Hepatocyte (in vitro differentiated cells): ENCODE results near the gene GPC2. TPM values are rescaled to one million over a fixed set of nuclear protein-coding genes. Genes with fewer than 3 reads are reported as not detected.

Source experiments
- DNase-seq: peaks from one replicate; pipeline ENCODE4 v3.0.0-alpha.2; 2016; ENCODE audit warnings: low spot score
- H2AFZ ChIP-seq: fragments of 200-600 bp; sonication (generic); 2 replicates; pipeline ENCODE4 v1.6.0; 2016; ENCODE audit warnings: antibody characterized with exemption, mild to moderate bottlenecking
- H3K27ac ChIP-seq: fragments of 200-600 bp; sonication (generic); 2 replicates; pipeline ENCODE4 v1.5.1; 2016; ENCODE audit warnings: mild to moderate bottlenecking
- H3K27me3 ChIP-seq: fragments of 200-600 bp; sonication (generic); 2 replicates; pipeline ENCODE4 v1.6.1; 2016
- H3K36me3 ChIP-seq: fragments of 200-600 bp; sonication (generic); replicated peaks from 2 replicates; pipeline ENCODE4 v1.5.1; 2016; ENCODE audit warnings: low read depth; ENCODE audit not compliant: insufficient read depth
- H3K4me1 ChIP-seq: fragments of 200-600 bp; sonication (generic); 2 replicates; pipeline ENCODE4 v1.5.1; 2016; ENCODE audit warnings: mild to moderate bottlenecking, moderate library complexity; ENCODE audit not compliant: insufficient read depth
- H3K4me2 ChIP-seq: fragments of 200-600 bp; sonication (generic); 2 replicates; pipeline ENCODE4 v1.6.0; 2016
- H3K4me3 ChIP-seq: fragments of 200-600 bp; sonication (generic); 2 replicates; pipeline ENCODE4 v1.5.1; 2016; ENCODE audit warnings: mild to moderate bottlenecking
- H3K79me2 ChIP-seq: fragments of 200-600 bp; sonication (generic); 2 replicates; pipeline ENCODE4 v1.6.0; 2017; ENCODE audit warnings: mild to moderate bottlenecking
- H3K9me2 ChIP-seq: fragments of 200-600 bp; sonication (generic); replicated peaks from 2 replicates; pipeline ENCODE4 v1.6.0; 2017; ENCODE audit warnings: mild to moderate bottlenecking; ENCODE audit not compliant: insufficient read depth
- H3K9me3 ChIP-seq: fragments of 200-600 bp; sonication (generic); 2 replicates; pipeline ENCODE4 v1.5.1; 2016; ENCODE audit warnings: low read depth, mild to moderate bottlenecking
- H4K20me1 ChIP-seq: fragments of 200-600 bp; sonication (generic); 2 replicates; pipeline ENCODE4 v1.6.0; 2016; ENCODE audit warnings: mild to moderate bottlenecking; ENCODE audit not compliant: insufficient read depth, poor library complexity, severe bottlenecking
- CTCF ChIP-seq: fragments of 200-600 bp; sonication (generic); IDR thresholded peaks from 2 replicates; pipeline ENCODE4 v1.5.1; 2016; ENCODE audit warnings: antibody characterized with exemption, mild to moderate bottlenecking; ENCODE audit not compliant: poor library complexity
- EZH2 ChIP-seq: fragments of 200-600 bp; sonication (generic); IDR thresholded peaks from 2 replicates; pipeline ENCODE4 v1.6.1; 2016; ENCODE audit warnings: antibody characterized with exemption, mild to moderate bottlenecking, borderline replicate concordance
- EZH2phosphoT487 ChIP-seq: fragments of 200-600 bp; sonication (generic); IDR thresholded peaks from one replicate; pipeline ENCODE4 v1.6.1; 2018; ENCODE audit warnings: antibody characterized with exemption, mild to moderate bottlenecking, low read depth, moderate library complexity; ENCODE audit not compliant: unreplicated experiment, severe bottlenecking
- WGBS: methylation state at CpG from one replicate; pipeline ENCODE4 v1.1.6; 2016; ENCODE audit warnings: low lambda C conversion rate; ENCODE audit errors: missing lambda C conversion rate; 5-methylcytosine and 5-hydroxymethylcytosine counted together
- polyA plus RNA-seq: library from polyadenylated mRNA; unstranded; fragments of >200 nt; fragmentation: Nextera tagmentation; extraction: Ambion mirVana; gene quantifications from 2 replicates; pipeline ENCODE4 v1.2.1, GENCODE V29; 2016
- total RNA-seq: library from RNA; depleted of rRNA; stranded (reverse); fragments of >200 nt; gene quantifications from 2 replicates; pipeline ENCODE4 v1.2.3, GENCODE V29; 2014

The GPC2 gene
- total and polyA plus RNA-seq, 2 experiments from 2014 or later: 2.0 to 3.2 TPM

GRCh38 chr7:100124301-100125230, 52.6 kb downstream of the GPC2 start:
- Histone ChIP-seq H3K27ac (peak overlapping the region; percentile 94), H4K20me1 (no peaks in the 10 kb centered on the region), H3K4me3 (no peak overlapping the region), H3K36me3 (no peaks in the 10 kb centered on the region), H3K9me3 (no peaks in the 10 kb centered on the region), H3K4me2 (peak overlapping the region; percentile 55), H3K79me2 (peaks cover 11% of the 10 kb centered on the region), H3K4me1 (peaks cover 14% of the 10 kb centered on the region), H2AFZ (no peak overlapping the region), H3K9me2 (no peaks in the 10 kb centered on the region), H3K27me3 (no peaks in the 10 kb centered on the region)
- WGBS: 92% methylated on average over 4 of the region's 4 CpGs
- TF ChIP-seq CTCF (no peak), EZH2 (no peak), EZH2phosphoT487 (no peak)
- no peak for DNase-seq

GRCh38 chr7:100122568-100122967, 54.6 kb downstream of the GPC2 start:
- no peak overlapping the region for H3K4me2 ChIP-seq

GRCh38 chr7:100122067-100122466, 55.1 kb downstream of the GPC2 start:
- WGBS: 79% methylated on average over 13 of the region's 13 CpGs
- Histone ChIP-seq H3K4me2 (no peak overlapping the region), H3K27ac (no peak overlapping the region)

More at GRCh38 chr7:100122568-100122967, 54.6 kb downstream of the GPC2 start:
- no peak overlapping the region for H3K27ac ChIP-seq
- no peaks in the 10 kb centered on the region for H3K27me3 ChIP-seq
- peaks cover 22% of the 10 kb centered on the region for H3K79me2 ChIP-seq
- no peaks in the 10 kb centered on the region for H4K20me1 ChIP-seq
- no peak for DNase-seq
- no peak overlapping the region for H3K4me3 ChIP-seq
- H3K36me3 ChIP-seq: no peaks in the 10 kb centered on the region
- no peaks in the 10 kb centered on the region for H3K9me2 ChIP-seq
- no peak overlapping the region for H2AFZ ChIP-seq
- peaks cover 18% of the 10 kb centered on the region for H3K4me1 ChIP-seq
- no peaks in the 10 kb centered on the region for H3K9me3 ChIP-seq
- no peak for TF ChIP-seq EZH2phosphoT487
- TF ChIP-seq CTCF: no peak
- no peak for TF ChIP-seq EZH2
- WGBS: 100% methylated on average over 1 of the region's 1 CpG

More at GRCh38 chr7:100122067-100122466, 55.1 kb downstream of the GPC2 start:
- Histone ChIP-seq H3K36me3 (no peaks in the 10 kb centered on the region), H4K20me1 (no peaks in the 10 kb centered on the region), H3K4me1 (peaks cover 18% of the 10 kb centered on the region), H3K27me3 (no peaks in the 10 kb centered on the region), H3K9me2 (no peaks in the 10 kb centered on the region), H3K79me2 (peaks cover 25% of the 10 kb centered on the region), H2AFZ (no peak overlapping the region), H3K4me3 (no peak overlapping the region), H3K9me3 (no peaks in the 10 kb centered on the region)
- DNase-seq: no peak
- TF ChIP-seq CTCF (no peak), EZH2phosphoT487 (no peak), EZH2 (no peak)
